WTC11 (cell line): Measurements from ENCODE around the gene NCLN. TPM values are rescaled to one million over a fixed set of nuclear protein-coding genes. Genes with fewer than 3 reads are reported as not detected.

Experiments used
- ATAC-seq: fragments of 200-7000 bp; cut with Tn5 transposase; 2 replicates; pipeline ENCODE4 v1.10.0; 2021; ENCODE audit warnings: mild to moderate bottlenecking, moderate library complexity
- CTCF ChIA-PET: fragments of 300-600 bp; sonication (Branson Sonifier 250); formaldehyde crosslinking; loops from one replicate; lab custom pipeline; 2021; ENCODE audit warnings: antibody characterized with exemption; lab: Charles Lee
- POLR2A ChIA-PET: fragments of 350-600 bp; sonication (Branson Sonifier 250); formaldehyde crosslinking; loops from one replicate; lab custom pipeline; 2021; ENCODE audit warnings: antibody characterized with exemption; lab: Charles Lee
- DNase-seq: peaks from one replicate; pipeline ENCODE4 v3.0.0; 2021; ENCODE audit warnings: low spot score
- H3K27ac Mint-ChIP-seq: 2 replicates; pipeline ENCODE4 v1.8.0; 2021; ENCODE audit warnings: mixed read lengths
- H3K27me3 Mint-ChIP-seq: 2 replicates; pipeline ENCODE4 v1.8.0; 2021; ENCODE audit warnings: low read depth, mild to moderate bottlenecking, moderate library complexity, mixed read lengths
- H3K36me3 Mint-ChIP-seq: 2 replicates; pipeline ENCODE4 v1.8.0; 2021; ENCODE audit warnings: mixed read lengths
- H3K4me1 Mint-ChIP-seq: 2 replicates; pipeline ENCODE4 v1.8.0; 2022; ENCODE audit warnings: mixed read lengths
- H3K4me3 Mint-ChIP-seq: 2 replicates; pipeline ENCODE4 v1.8.0; 2021; ENCODE audit warnings: mild to moderate bottlenecking, moderate library complexity, mixed read lengths
- H3K9me3 Mint-ChIP-seq: 2 replicates; pipeline ENCODE4 v1.8.0; 2021; ENCODE audit warnings: mixed read lengths
- GABPB1 ChIP-seq: sonication (generic); formaldehyde crosslinking; IDR thresholded peaks from 2 replicates; pipeline ENCODE4 v1.8.1; 2023; ENCODE audit warnings: mild to moderate bottlenecking, missing genetic modification reagents
- HMGA2 ChIP-seq: fragments of 250-450 bp; sonication (Bioruptor Pico); IDR thresholded peaks from 2 replicates; pipeline ENCODE4 v1.4.0; 2021; ENCODE audit warnings: mild to moderate bottlenecking, moderate library complexity
- JAZF1 ChIP-seq: fragments of 250-450 bp; sonication (Bioruptor Pico); IDR thresholded peaks from 2 replicates; pipeline ENCODE4 v1.9.0; 2021; ENCODE audit warnings: moderate library complexity, mild to moderate bottlenecking, inconsistent platforms
- NR2C2 ChIP-seq: sonication (generic); formaldehyde crosslinking; IDR thresholded peaks from 2 replicates; pipeline ENCODE4 v1.8.0; 2022; ENCODE audit warnings: mild to moderate bottlenecking, missing genetic modification reagents
- NR3C1 ChIP-seq: sonication (generic); formaldehyde crosslinking; conservative IDR thresholded peaks from 2 replicates; pipeline ENCODE4 v1.8.1; 2023; ENCODE audit warnings: low read depth, mild to moderate bottlenecking, missing genetic modification reagents
- RELA ChIP-seq: sonication (generic); formaldehyde crosslinking; IDR thresholded peaks from 2 replicates; pipeline ENCODE4 v1.8.1; 2022; ENCODE audit warnings: missing genetic modification reagents, mild to moderate bottlenecking, borderline replicate concordance
- SMAD4 ChIP-seq: sonication (generic); formaldehyde crosslinking; IDR thresholded peaks from 2 replicates; pipeline ENCODE4 v1.8.0; 2022; ENCODE audit warnings: mild to moderate bottlenecking, missing genetic modification reagents
- ZNF121 ChIP-seq: sonication (generic); formaldehyde crosslinking; IDR thresholded peaks from 2 replicates; pipeline ENCODE4 v1.8.0; 2023; ENCODE audit warnings: missing genetic modification reagents
- ZNF219 ChIP-seq: sonication (generic); formaldehyde crosslinking; IDR thresholded peaks from 2 replicates; pipeline ENCODE4 v1.8.0; 2023; ENCODE audit warnings: missing genetic modification reagents, mild to moderate bottlenecking, borderline replicate concordance
- ZNF263 ChIP-seq: sonication (generic); formaldehyde crosslinking; IDR thresholded peaks from 2 replicates; pipeline ENCODE4 v1.8.1; 2022; ENCODE audit warnings: low read depth, mild to moderate bottlenecking, moderate library complexity, missing genetic modification reagents
- ZNF416 ChIP-seq: fragments of 250-450 bp; sonication (Bioruptor Pico); IDR thresholded peaks from 2 replicates; pipeline ENCODE4 v1.9.0; 2021; ENCODE audit warnings: mild to moderate bottlenecking, inconsistent platforms
- ZNF671 ChIP-seq: fragments of 250-450 bp; sonication (Bioruptor Pico); IDR thresholded peaks from 2 replicates; pipeline ENCODE4 v1.8.0; 2021; ENCODE audit warnings: mild to moderate bottlenecking
- total RNA-seq: library from RNA; stranded (reverse); gene quantifications from 3 replicates; pipeline ENCODE4 v1.2.3, GENCODE V29; 2021
- TF ChIP-seq, protein P1 (sequence below): sonication (generic); formaldehyde crosslinking; conservative IDR thresholded peaks from 2 replicates; pipeline ENCODE4 v1.8.1; 2023; ENCODE audit warnings: mild to moderate bottlenecking, low read depth, missing genetic modification reagents, moderate library complexity
- TF ChIP-seq, protein P2 (sequence below): sonication (generic); formaldehyde crosslinking; IDR thresholded peaks from 2 replicates; pipeline ENCODE4 v1.8.1; 2022; ENCODE audit warnings: missing genetic modification reagents, borderline replicate concordance
- TF ChIP-seq, protein P3 (sequence below): fragments of 200-600 bp; IDR thresholded peaks from 2 replicates; pipeline ENCODE4 v1.8.0; 2022; ENCODE audit warnings: antibody characterized with exemption
- TF ChIP-seq, protein P4 (sequence below): sonication (generic); formaldehyde crosslinking; IDR thresholded peaks from 2 replicates; pipeline ENCODE4 v1.8.1; 2022; ENCODE audit warnings: low read depth, missing genetic modification reagents, borderline replicate concordance
- TF ChIP-seq, protein P5 (sequence below): sonication (generic); formaldehyde crosslinking; IDR thresholded peaks from 2 replicates; pipeline ENCODE4 v1.8.1; 2023; ENCODE audit warnings: mild to moderate bottlenecking, missing genetic modification reagents, moderate library complexity
- TF ChIP-seq, protein P6 (sequence below): sonication (generic); formaldehyde crosslinking; IDR thresholded peaks from 2 replicates; pipeline ENCODE4 v1.8.1; 2023; ENCODE audit warnings: mild to moderate bottlenecking, missing genetic modification reagents, moderate library complexity
- TF ChIP-seq, protein P7 (sequence below): sonication (generic); formaldehyde crosslinking; IDR thresholded peaks from 2 replicates; pipeline ENCODE4 v1.8.0; 2022; ENCODE audit warnings: mild to moderate bottlenecking, missing genetic modification reagents
- TF ChIP-seq, protein P8 (sequence below): sonication (generic); formaldehyde crosslinking; IDR thresholded peaks from 2 replicates; pipeline ENCODE4 v1.8.1; 2023; ENCODE audit warnings: mild to moderate bottlenecking, moderate library complexity, missing genetic modification reagents

NCLN gene
- total RNA-seq, 1 experiment from 2014 or later: 113 TPM

DNA sequence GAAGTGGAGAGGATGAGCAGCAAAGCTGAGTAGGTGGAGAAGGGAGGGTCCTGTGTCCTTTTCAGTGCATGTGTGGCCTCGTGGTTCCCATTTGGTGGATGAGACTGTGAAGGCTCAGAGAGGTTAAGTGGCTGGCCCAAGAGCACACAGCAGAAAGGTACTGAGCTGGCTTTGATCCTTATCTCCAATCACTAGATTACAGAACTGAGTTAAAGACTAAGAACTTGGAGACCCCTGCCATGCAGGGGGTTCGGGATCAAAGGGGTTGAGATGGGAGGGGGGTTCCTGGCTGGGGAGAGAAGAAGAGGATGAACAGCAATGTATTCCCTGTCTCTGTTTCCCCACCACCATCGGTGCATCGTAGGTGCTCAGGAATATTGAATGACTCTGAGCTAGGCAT lies 50.5 kb downstream of the NCLN start (continued):
- TF ChIP-seq, protein P1, sequence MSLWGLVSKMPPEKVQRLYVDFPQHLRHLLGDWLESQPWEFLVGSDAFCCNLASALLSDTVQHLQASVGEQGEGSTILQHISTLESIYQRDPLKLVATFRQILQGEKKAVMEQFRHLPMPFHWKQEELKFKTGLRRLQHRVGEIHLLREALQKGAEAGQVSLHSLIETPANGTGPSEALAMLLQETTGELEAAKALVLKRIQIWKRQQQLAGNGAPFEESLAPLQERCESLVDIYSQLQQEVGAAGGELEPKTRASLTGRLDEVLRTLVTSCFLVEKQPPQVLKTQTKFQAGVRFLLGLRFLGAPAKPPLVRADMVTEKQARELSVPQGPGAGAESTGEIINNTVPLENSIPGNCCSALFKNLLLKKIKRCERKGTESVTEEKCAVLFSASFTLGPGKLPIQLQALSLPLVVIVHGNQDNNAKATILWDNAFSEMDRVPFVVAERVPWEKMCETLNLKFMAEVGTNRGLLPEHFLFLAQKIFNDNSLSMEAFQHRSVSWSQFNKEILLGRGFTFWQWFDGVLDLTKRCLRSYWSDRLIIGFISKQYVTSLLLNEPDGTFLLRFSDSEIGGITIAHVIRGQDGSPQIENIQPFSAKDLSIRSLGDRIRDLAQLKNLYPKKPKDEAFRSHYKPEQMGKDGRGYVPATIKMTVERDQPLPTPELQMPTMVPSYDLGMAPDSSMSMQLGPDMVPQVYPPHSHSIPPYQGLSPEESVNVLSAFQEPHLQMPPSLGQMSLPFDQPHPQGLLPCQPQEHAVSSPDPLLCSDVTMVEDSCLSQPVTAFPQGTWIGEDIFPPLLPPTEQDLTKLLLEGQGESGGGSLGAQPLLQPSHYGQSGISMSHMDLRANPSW (CRISPR knock-in tag): no peak
- TF ChIP-seq ZNF416 (CRISPR knock-in tag) (no peak), HMGA2 (CRISPR knock-in tag) (no peak), NR2C2 (CRISPR knock-in tag) (no peak), ZNF121 (CRISPR knock-in tag) (no peak), JAZF1 (CRISPR knock-in tag) (no peak), RELA (CRISPR knock-in tag) (no peak), ZNF671 (CRISPR knock-in tag) (no peak), ZNF219 (CRISPR knock-in tag) (no peak)
- TF ChIP-seq, protein P2, sequence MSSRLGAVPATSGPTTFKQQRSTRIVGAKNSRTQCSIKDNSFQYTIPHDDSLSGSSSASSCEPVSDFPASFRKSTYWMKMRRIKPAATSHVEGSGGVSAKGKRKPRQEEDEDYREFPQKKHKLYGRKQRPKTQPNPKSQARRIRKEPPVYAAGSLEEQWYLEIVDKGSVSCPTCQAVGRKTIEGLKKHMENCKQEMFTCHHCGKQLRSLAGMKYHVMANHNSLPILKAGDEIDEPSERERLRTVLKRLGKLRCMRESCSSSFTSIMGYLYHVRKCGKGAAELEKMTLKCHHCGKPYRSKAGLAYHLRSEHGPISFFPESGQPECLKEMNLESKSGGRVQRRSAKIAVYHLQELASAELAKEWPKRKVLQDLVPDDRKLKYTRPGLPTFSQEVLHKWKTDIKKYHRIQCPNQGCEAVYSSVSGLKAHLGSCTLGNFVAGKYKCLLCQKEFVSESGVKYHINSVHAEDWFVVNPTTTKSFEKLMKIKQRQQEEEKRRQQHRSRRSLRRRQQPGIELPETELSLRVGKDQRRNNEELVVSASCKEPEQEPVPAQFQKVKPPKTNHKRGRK (CRISPR knock-in tag): no peak
- TF ChIP-seq, protein P3, sequence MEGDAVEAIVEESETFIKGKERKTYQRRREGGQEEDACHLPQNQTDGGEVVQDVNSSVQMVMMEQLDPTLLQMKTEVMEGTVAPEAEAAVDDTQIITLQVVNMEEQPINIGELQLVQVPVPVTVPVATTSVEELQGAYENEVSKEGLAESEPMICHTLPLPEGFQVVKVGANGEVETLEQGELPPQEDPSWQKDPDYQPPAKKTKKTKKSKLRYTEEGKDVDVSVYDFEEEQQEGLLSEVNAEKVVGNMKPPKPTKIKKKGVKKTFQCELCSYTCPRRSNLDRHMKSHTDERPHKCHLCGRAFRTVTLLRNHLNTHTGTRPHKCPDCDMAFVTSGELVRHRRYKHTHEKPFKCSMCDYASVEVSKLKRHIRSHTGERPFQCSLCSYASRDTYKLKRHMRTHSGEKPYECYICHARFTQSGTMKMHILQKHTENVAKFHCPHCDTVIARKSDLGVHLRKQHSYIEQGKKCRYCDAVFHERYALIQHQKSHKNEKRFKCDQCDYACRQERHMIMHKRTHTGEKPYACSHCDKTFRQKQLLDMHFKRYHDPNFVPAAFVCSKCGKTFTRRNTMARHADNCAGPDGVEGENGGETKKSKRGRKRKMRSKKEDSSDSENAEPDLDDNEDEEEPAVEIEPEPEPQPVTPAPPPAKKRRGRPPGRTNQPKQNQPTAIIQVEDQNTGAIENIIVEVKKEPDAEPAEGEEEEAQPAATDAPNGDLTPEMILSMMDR: no peak
- TF ChIP-seq, protein P4, sequence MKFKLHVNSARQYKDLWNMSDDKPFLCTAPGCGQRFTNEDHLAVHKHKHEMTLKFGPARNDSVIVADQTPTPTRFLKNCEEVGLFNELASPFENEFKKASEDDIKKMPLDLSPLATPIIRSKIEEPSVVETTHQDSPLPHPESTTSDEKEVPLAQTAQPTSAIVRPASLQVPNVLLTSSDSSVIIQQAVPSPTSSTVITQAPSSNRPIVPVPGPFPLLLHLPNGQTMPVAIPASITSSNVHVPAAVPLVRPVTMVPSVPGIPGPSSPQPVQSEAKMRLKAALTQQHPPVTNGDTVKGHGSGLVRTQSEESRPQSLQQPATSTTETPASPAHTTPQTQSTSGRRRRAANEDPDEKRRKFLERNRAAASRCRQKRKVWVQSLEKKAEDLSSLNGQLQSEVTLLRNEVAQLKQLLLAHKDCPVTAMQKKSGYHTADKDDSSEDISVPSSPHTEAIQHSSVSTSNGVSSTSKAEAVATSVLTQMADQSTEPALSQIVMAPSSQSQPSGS (CRISPR knock-in tag): no peak
- TF ChIP-seq, all 79 proteins: peak for 0

DNA sequence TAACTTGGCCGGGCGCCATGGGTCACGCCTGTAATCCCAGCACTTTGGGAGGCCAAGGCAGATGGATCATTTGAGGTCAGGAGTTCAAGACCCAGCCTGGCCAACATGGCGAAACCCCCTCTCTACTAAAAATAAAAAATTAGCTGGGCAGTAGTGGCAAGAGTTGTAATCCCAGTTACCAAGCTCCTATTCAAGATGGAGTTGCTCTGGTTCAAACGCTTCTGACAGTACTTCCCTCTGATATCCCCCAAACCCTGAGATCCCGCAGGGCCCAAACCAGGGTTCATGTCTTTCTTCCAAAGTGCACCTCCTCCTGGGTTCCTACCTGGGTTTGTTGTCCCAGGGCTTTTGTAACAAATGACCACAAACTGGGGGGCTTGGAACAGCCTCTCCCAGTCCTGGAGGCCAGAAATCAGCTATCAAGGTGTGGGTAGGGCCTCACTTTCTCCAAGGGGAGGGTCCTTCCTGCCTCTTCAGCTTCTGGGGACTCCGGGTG lies 52.4 kb downstream of the NCLN start:
- H3K4me1 Mint-ChIP-seq: no peaks in the 10 kb centered on the region
- DNase-seq (no peak), ATAC-seq (no peak)
- no peaks in the 10 kb centered on the region for H3K36me3 Mint-ChIP-seq
- ChIA-PET CTCF (interaction anchor here (0.9 to 2.3 kb wide), 3 partner anchors 37 to 109 kb away, joined by 3 to 6 read pairs (median 3); no protein-coding TSS in a partner anchor), POLR2A (no interaction called here)
- peaks cover 6% of the 10 kb centered on the region for H3K27me3 Mint-ChIP-seq
- TF ChIP-seq ZNF416 (CRISPR knock-in tag): no peak
- TF ChIP-seq SMAD4 (CRISPR knock-in tag): no peak
- H3K27ac Mint-ChIP-seq: no peak overlapping the region
- H3K9me3 Mint-ChIP-seq: no peaks in the 10 kb centered on the region
- no peak overlapping the region for H3K4me3 Mint-ChIP-seq

DNA sequence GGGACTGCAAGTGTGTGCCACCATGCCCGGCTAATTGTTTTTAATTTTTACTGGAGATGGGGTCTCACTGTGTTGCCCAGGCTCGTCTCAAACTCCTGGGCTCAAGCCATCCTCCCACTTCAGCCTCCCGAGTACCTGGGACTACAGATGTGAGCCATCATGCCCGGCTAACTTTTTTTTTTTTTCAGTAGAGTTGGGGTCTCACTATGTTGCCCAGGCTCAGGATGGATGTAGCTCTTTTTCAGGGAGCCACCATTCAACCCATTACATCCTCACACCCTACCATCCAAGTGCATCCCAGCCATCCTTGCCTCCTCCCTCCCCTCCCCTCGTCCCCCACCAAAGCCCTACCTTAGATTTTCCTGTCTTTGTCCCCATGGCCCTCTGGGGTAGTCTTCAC lies 53.6 kb downstream of the NCLN start:
- CTCF ChIA-PET: interaction anchor here (1.2 kb wide), 1 partner anchor 110 kb away, joined by 3 read pairs; no protein-coding TSS in a partner anchor
- peaks cover 6% of the 10 kb centered on the region for H3K27me3 Mint-ChIP-seq
- no peak overlapping the region for H3K4me3 Mint-ChIP-seq
- H3K9me3 Mint-ChIP-seq: no peaks in the 10 kb centered on the region
- DNase-seq (no peak), ATAC-seq (no peak)
- no peaks in the 10 kb centered on the region for H3K36me3 Mint-ChIP-seq
- no peaks in the 10 kb centered on the region for H3K4me1 Mint-ChIP-seq
- POLR2A ChIA-PET: no interaction called here
- H3K27ac Mint-ChIP-seq: no peak overlapping the region
- TF ChIP-seq, protein P5, sequence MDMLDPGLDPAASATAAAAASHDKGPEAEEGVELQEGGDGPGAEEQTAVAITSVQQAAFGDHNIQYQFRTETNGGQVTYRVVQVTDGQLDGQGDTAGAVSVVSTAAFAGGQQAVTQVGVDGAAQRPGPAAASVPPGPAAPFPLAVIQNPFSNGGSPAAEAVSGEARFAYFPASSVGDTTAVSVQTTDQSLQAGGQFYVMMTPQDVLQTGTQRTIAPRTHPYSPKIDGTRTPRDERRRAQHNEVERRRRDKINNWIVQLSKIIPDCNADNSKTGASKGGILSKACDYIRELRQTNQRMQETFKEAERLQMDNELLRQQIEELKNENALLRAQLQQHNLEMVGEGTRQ (CRISPR knock-in tag): no peak
- TF ChIP-seq, protein P6, sequence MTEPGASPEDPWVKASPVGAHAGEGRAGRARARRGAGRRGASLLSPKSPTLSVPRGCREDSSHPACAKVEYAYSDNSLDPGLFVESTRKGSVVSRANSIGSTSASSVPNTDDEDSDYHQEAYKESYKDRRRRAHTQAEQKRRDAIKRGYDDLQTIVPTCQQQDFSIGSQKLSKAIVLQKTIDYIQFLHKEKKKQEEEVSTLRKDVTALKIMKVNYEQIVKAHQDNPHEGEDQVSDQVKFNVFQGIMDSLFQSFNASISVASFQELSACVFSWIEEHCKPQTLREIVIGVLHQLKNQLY: no peak
- TF ChIP-seq, protein P7, sequence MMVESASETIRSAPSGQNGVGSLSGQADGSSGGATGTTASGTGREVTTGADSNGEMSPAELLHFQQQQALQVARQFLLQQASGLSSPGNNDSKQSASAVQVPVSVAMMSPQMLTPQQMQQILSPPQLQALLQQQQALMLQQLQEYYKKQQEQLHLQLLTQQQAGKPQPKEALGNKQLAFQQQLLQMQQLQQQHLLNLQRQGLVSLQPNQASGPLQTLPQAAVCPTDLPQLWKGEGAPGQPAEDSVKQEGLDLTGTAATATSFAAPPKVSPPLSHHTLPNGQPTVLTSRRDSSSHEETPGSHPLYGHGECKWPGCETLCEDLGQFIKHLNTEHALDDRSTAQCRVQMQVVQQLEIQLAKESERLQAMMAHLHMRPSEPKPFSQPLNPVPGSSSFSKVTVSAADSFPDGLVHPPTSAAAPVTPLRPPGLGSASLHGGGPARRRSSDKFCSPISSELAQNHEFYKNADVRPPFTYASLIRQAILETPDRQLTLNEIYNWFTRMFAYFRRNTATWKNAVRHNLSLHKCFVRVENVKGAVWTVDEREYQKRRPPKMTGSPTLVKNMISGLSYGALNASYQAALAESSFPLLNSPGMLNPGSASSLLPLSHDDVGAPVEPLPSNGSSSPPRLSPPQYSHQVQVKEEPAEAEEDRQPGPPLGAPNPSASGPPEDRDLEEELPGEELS (CRISPR knock-in tag): no peak
- TF ChIP-seq RELA (CRISPR knock-in tag) (no peak), GABPB1 (no peak), SMAD4 (CRISPR knock-in tag) (no peak), NR3C1 (CRISPR knock-in tag) (no peak), ZNF671 (CRISPR knock-in tag) (no peak), ZNF263 (CRISPR knock-in tag) (no peak)
- TF ChIP-seq, protein P8, sequence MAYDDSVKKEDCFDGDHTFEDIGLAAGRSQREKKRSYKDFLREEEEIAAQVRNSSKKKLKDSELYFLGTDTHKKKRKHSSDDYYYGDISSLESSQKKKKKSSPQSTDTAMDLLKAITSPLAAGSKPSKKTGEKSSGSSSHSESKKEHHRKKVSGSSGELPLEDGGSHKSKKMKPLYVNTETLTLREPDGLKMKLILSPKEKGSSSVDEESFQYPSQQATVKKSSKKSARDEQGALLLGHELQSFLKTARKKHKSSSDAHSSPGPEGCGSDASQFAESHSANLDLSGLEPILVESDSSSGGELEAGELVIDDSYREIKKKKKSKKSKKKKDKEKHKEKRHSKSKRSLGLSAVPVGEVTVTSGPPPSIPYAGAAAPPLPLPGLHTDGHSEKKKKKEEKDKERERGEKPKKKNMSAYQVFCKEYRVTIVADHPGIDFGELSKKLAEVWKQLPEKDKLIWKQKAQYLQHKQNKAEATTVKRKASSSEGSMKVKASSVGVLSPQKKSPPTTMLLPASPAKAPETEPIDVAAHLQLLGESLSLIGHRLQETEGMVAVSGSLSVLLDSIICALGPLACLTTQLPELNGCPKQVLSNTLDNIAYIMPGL (CRISPR knock-in tag): no peak
